ENCODE measurements around the gene IL3RA. TPM values are rescaled to one million over a fixed set of nuclear protein-coding genes. Genes with fewer than 3 reads are reported as not detected.

The IL3RA gene
- total and polyA plus RNA-seq, 2 of the 8 experiments (the other 6 are each of a cell fraction or from before 2014, with no cell fraction given): 0.11 TPM; not detected in 1

- TF ChIP-seq CHD7 (IDR thresholded peaks at IDR 0.05; ENCODE audit: insufficient replicate concordance, low read length) (peak; percentile 10), CHD2 (IDR thresholded peaks at IDR 0.05; ENCODE audit: low read length) (no peak), NRF1 (IDR thresholded peaks at IDR 0.05; ENCODE audit: low read depth, low read length) (no peak), KDM1A (IDR thresholded peaks at IDR 0.05; ENCODE audit: borderline replicate concordance, low read length) (no peak), POLR2A (IDR thresholded peaks at IDR 0.05; ENCODE audit: control extremely low read depth in 1 of 2, low read depth in 2 of 2, low read length in 2 of 2) (peak in 1 of 2 experiments; percentile 67; a peak in 2 of 3 replicates), SUZ12 (IDR thresholded peaks at IDR 0.05; ENCODE audit: low read length) (no peak), BRCA1 (IDR thresholded peaks at IDR 0.05; ENCODE audit: low read depth, low read length) (no peak), JUN (IDR thresholded peaks at IDR 0.05; ENCODE audit: low read depth, low read length) (no peak)
Measured at GRCh38 chrX:1380672-1381233, 44.2 kb downstream of the IL3RA start (continued).

Data from H1 (cell line).